ENCODE results near the gene TRHDE.

The TRHDE gene

DNA sequence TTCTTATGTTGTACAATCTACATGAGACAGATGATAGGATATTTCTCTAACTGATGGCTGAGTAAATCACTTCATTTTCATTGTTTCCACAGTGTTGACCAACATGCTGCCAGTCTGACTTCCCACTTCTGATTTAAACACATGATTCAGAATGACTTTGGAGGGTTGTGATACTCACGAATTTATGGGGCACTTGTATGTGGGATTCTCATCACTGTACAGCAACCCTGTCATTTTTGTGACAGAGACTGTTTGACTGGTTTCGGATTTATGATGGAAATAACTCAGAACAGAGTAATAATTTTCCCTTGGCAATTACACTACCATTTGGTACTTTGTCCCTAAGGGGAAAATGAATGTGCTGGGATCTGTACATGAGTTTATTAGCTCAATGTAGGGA is 333.8 kb downstream of the TRHDE start:
- no peaks in the 10 kb centered on the region for H3K36me3 ChIP-seq (replicated peaks)
- DNase-seq = no peak
- no peak overlapping the region for H3K4me3 ChIP-seq (ENCODE audit: low read depth, low read length)
- H3K27ac ChIP-seq = no peak overlapping the region
- in situ Hi-C loops (cut with HindIII; ENCODE audit: low pct_ligation_motif_present, low sequenced_read_pairs) = no loop called here
- no peaks in the 10 kb centered on the region for H3K27me3 ChIP-seq (replicated peaks)
- TF ChIP-seq, protein P1, sequence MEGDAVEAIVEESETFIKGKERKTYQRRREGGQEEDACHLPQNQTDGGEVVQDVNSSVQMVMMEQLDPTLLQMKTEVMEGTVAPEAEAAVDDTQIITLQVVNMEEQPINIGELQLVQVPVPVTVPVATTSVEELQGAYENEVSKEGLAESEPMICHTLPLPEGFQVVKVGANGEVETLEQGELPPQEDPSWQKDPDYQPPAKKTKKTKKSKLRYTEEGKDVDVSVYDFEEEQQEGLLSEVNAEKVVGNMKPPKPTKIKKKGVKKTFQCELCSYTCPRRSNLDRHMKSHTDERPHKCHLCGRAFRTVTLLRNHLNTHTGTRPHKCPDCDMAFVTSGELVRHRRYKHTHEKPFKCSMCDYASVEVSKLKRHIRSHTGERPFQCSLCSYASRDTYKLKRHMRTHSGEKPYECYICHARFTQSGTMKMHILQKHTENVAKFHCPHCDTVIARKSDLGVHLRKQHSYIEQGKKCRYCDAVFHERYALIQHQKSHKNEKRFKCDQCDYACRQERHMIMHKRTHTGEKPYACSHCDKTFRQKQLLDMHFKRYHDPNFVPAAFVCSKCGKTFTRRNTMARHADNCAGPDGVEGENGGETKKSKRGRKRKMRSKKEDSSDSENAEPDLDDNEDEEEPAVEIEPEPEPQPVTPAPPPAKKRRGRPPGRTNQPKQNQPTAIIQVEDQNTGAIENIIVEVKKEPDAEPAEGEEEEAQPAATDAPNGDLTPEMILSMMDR (IDR thresholded peaks at IDR 0.05; ENCODE audit: low read depth, low read length, missing control alignments) = no peak

DNA sequence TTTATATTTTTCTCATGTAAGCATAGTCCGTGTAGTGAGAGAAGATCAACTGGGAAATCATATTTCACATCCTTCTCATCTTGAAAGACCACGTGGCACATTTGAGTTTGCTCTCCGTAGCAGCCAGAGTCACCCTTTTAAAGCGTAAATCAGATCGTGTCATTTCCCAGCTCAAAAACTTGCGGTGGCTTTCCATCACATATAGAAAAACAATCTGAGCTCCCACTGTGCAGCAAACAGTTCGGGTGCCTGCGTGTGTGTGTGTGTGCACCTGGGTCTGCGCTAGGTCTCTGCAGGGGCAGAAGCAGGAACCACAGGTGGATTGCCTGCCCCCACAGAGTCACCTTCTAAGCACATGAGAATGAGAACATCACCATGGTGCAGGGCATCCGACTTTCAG is 338.2 kb downstream of the TRHDE start:
- TF ChIP-seq, protein P1 (IDR thresholded peaks at IDR 0.05; ENCODE audit: low read depth, low read length, missing control alignments) = no peak
- in situ Hi-C loops (cut with HindIII; ENCODE audit: low pct_ligation_motif_present, low sequenced_read_pairs) = no loop called here
- no peaks in the 10 kb centered on the region for H3K27me3 ChIP-seq (replicated peaks)
- DNase-seq = no peak
- no peak overlapping the region for H3K27ac ChIP-seq
- H3K4me3 ChIP-seq (ENCODE audit: low read depth, low read length) = no peak overlapping the region
- H3K36me3 ChIP-seq (replicated peaks) = no peaks in the 10 kb centered on the region

DNA sequence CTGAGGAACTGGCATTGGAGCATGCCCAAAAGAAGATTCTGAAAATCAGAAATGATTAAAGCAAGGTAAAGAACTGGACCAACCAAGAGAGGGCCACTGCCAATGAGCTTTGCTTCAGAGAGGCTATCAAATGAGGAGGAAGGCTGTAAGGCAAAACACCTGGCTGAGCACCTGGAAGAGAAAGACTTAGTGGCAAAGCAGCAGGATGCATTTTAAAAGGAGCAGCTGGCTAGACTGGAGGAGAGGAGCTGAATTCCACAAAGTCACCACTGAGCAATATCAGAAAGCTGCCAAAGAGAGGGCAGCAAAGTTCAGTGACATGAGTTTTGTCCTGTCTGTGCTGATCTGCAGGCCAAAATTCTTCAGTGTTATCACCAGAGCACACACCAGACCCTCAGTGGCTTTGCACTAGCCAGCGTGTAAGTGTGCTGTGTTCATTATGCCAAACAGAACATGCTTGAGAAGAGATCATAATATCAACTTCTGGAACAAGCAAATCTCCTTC is 338.7 kb downstream of the TRHDE start:
- H3K36me3 ChIP-seq (replicated peaks) = no peaks in the 10 kb centered on the region
- no peaks in the 10 kb centered on the region for H3K27me3 ChIP-seq (replicated peaks)
- in situ Hi-C loops (cut with HindIII; ENCODE audit: low pct_ligation_motif_present, low sequenced_read_pairs) = no loop called here
- no peak for DNase-seq
- H3K27ac ChIP-seq = no peak overlapping the region
- TF ChIP-seq, protein P1 (IDR thresholded peaks at IDR 0.05; ENCODE audit: low read depth, low read length, missing control alignments) = no peak
- H3K4me3 ChIP-seq (ENCODE audit: low read depth, low read length) = no peak overlapping the region

DNA sequence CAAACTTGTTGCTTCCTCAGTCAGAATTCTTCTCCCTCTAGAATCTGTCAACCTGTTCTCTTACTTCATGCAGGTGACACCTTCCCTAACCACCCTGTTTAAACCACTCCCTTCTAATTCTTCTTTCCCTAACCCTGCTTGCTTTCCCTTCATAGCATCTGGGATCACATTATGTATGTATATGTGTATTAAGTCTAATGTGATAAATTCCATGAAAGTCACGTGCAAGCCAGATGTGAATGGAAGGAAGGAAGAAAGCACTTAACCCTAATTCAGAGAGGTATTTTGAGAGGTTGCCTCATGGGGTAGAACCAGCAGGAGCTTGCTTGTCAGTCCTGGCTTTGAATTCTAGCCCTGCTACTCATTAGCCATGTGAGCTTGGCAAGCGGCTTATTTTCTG is 340.0 kb downstream of the TRHDE start:
- TF ChIP-seq, protein P1 (IDR thresholded peaks at IDR 0.05; ENCODE audit: low read depth, low read length, missing control alignments) = no peak
- no peak for DNase-seq
- Histone ChIP-seq H3K36me3 (replicated peaks) (no peaks in the 10 kb centered on the region), H3K4me3 (ENCODE audit: low read depth, low read length) (no peak overlapping the region), H3K27ac (no peak overlapping the region), H3K27me3 (replicated peaks) (no peaks in the 10 kb centered on the region)
- in situ Hi-C loops (cut with HindIII; ENCODE audit: low pct_ligation_motif_present, low sequenced_read_pairs) = no loop called here

DNA sequence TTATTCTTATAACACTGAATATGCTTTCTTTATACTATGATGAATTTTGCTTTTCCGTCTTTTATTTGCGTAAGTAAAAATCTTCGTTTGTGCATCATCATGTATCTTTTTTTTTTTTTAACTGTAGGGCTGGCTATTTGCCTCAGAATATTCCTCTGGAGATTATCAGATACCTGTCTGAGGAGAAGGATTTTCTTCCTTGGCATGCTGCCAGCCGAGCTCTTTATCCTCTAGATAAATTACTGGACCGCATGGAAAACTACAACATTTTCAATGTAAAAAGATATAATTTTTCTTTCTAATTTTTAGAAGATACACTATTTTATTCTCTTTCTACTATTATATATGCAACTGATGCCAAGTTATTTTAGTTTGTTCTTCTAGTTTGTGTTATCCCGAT is 346.6 kb downstream of the TRHDE start:
- H3K27me3 ChIP-seq (replicated peaks) = no peaks in the 10 kb centered on the region
- no peak overlapping the region for H3K4me3 ChIP-seq (ENCODE audit: low read depth, low read length)
- in situ Hi-C loops (cut with HindIII; ENCODE audit: low pct_ligation_motif_present, low sequenced_read_pairs) = no loop called here
- no peaks in the 10 kb centered on the region for H3K36me3 ChIP-seq (replicated peaks)
- TF ChIP-seq, protein P1 (IDR thresholded peaks at IDR 0.05; ENCODE audit: low read depth, low read length, missing control alignments) = no peak
- no peak for DNase-seq
- H3K27ac ChIP-seq = no peak overlapping the region

DNA sequence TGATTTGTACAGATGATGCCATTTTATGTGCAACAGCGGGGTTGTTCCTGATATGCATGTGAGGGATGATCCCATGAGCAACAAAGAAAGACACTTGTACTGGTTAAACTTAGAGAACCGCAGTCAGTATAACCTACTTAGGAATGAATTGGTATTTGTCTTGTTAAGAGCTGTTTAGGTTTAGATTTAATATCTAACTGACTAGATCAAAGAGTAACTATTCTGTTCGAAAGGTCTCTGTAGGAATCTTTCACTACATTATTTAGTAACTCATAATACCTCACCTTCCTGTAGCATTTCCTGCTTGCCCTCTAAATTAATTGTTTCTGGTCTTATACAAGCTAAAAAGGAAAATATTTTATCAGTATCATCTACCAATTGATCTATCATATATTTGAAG is 350.4 kb downstream of the TRHDE start:
- H3K4me3 ChIP-seq (ENCODE audit: low read depth, low read length) = no peak overlapping the region
- TF ChIP-seq, protein P1 (IDR thresholded peaks at IDR 0.05; ENCODE audit: low read depth, low read length, missing control alignments) = no peak
- H3K27me3 ChIP-seq (replicated peaks) = no peaks in the 10 kb centered on the region
- no peak overlapping the region for H3K27ac ChIP-seq
- no peak for DNase-seq
- in situ Hi-C loops (cut with HindIII; ENCODE audit: low pct_ligation_motif_present, low sequenced_read_pairs) = no loop called here
- no peaks in the 10 kb centered on the region for H3K36me3 ChIP-seq (replicated peaks)
